Endodermal cell (in vitro differentiated cells): ENCODE results near the gene HSDL1. TPM values are rescaled to one million over a fixed set of nuclear protein-coding genes. Genes with fewer than 3 reads are reported as not detected.

Source experiments
- DNase-seq: peaks from one replicate; pipeline ENCODE4 v3.0.0-alpha.2; 2017
- H3K27ac ChIP-seq: 2 replicates; pipeline ENCODE4 v1.5.1; 2013; ENCODE audit warnings: mild to moderate bottlenecking, low read depth, low read length, moderate library complexity
- H3K27me3 ChIP-seq: 2 replicates; pipeline ENCODE4 v1.6.1; 2013; ENCODE audit warnings: mild to moderate bottlenecking, low read length, moderate library complexity; ENCODE audit not compliant: insufficient read depth, control insufficient read depth, poor library complexity, severe bottlenecking
- H3K36me3 ChIP-seq: 2 replicates; pipeline ENCODE4 v1.7.0; 2013; ENCODE audit warnings: mild to moderate bottlenecking, low read length, moderate library complexity; ENCODE audit not compliant: control insufficient read depth, insufficient read depth
- H3K4me1 ChIP-seq: one replicate; pipeline ENCODE4 v1.7.0; 2013; ENCODE audit warnings: low read length; ENCODE audit not compliant: control insufficient read depth, insufficient read depth
- H3K4me3 ChIP-seq: 2 replicates; pipeline ENCODE4 v1.5.1; 2013; ENCODE audit warnings: mild to moderate bottlenecking, low read length, moderate library complexity
- H3K9ac ChIP-seq: 2 replicates; pipeline ENCODE4 v1.6.1; 2013; ENCODE audit warnings: mild to moderate bottlenecking, low read length, moderate library complexity; ENCODE audit not compliant: poor library complexity, severe bottlenecking; ENCODE audit errors: extremely low read depth
- H3K9me3 ChIP-seq: 2 replicates; pipeline ENCODE4 v1.6.1; 2013; ENCODE audit warnings: mild to moderate bottlenecking, low read length, moderate library complexity; ENCODE audit not compliant: control insufficient read depth
- H3K27ac Mint-ChIP-seq: 2 replicates; pipeline ENCODE4 v1.8.0; 2020; ENCODE audit warnings: mixed read lengths
- H3K27me3 Mint-ChIP-seq: 2 replicates; pipeline ENCODE4 v1.8.0; 2021; ENCODE audit warnings: mild to moderate bottlenecking, mixed read lengths; ENCODE audit not compliant: insufficient read depth
- H3K36me3 Mint-ChIP-seq: 2 replicates; pipeline ENCODE4 v1.8.0; 2020; ENCODE audit warnings: low read depth, mixed read lengths
- H3K4me1 Mint-ChIP-seq: 2 replicates; pipeline ENCODE4 v1.8.0; 2020; ENCODE audit warnings: mixed read lengths
- H3K4me3 Mint-ChIP-seq: 2 replicates; pipeline ENCODE4 v1.8.0; 2020; ENCODE audit warnings: mild to moderate bottlenecking, moderate library complexity, mixed read lengths
- H3K9me3 Mint-ChIP-seq: 2 replicates; pipeline ENCODE4 v1.8.0; 2020; ENCODE audit warnings: mild to moderate bottlenecking, mixed read lengths
- CTCF ChIP-seq: fragments of 200-600 bp; sonication (generic); conservative IDR thresholded peaks from 2 replicates; pipeline ENCODE4 v1.5.0; 2021; ENCODE audit warnings: antibody characterized with exemption, mild to moderate bottlenecking
- WGBS, 2 experiments: methylation state at CpG; one replicate each; pipeline versions ENCODE4 v1.1.5 to v1.1.7; 2013; ENCODE audit warnings: missing lambda C conversion rate in 2 of 2, mixed read lengths in 1 of 2; ENCODE audit not compliant: insufficient coverage in 1 of 2, insufficient read length in 1 of 2; 5-methylcytosine and 5-hydroxymethylcytosine counted together
- total RNA-seq, 2 donors: library from RNA; stranded (reverse); fragmentation: NEBNext Ultra II Directional in 1 of 2; extraction: Animal tissue kit (Norgen Biotek cat#: 25700) in 1 of 2; gene quantifications; 2 replicates in 1 of 2; 3 replicates in 1 of 2; pipeline ENCODE4 v1.2.1, GENCODE V29; 2021

HSDL1 gene
- total RNA-seq, 2 donors from 2014 or later, result 49.5 to 68.3 TPM

DNA sequence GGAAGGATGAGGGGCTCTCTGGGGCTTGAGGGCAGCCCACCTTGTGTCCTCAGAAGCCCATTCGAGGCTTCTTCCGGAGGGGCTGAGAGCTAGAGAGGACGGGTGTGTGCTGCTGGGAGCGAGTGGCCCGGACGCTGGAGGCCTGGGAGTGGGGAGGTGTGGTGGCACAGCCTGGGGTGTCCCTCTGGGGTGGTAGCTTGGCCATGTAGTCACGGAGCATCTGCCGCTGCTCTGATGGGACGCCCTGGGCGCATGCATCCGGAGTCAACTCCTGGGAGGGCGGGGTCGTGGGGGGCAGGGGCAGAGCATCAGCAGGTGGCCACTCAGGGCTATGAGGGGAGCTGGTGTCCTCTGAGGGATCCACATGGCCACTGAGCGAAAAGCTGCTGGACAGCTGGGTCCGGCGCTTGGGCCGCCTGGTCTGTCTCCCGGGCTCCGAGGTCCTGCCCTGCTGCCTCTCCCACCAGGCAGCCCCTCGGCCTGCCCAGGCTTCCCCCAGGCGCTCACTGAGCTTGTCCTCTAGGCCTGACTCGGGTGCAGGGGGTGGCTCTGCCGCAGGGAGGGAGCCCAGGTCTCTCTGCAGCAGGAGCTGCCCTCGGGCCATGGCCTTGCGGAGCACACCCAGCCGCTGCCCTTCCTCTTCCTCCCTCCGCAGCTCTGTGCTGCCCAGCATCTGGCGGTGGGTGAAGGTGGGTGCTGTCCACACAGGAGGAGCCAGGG is 34.1 kb upstream of the HSDL1 start:
- no peaks in the 10 kb centered on the region for H3K9me3 Mint-ChIP-seq

DNA sequence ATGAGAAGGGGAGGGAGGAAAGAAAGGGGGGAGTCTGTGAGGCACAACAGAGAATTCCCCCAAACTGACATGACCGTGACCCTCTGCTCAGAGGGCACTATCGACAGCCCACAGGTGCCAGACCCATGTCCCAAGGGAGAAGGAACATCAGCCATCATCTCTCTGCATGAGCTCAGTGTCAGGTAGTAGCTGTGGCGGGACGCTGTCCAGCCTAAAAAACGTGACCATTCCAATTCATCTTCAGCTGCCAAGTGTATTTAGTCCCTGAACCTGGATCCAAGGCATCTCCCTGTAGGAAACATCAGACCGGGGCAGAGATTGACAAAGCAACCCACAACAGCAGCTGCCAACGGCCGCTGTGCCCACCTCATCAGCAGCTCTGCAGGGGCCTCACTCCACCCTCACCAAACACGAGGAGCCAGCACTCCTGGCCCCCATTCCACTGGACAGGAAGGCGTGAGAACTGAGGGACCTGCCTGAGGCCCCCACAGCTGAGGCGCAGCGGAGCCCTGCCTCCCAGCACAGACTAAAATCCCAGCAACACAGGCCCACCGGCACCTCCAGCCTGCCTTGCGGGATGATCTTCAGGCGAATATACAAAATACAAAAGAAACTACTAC is 33.3 kb upstream of the HSDL1 start:
- no peak overlapping the region for H3K4me3 Mint-ChIP-seq
- H3K27me3 Mint-ChIP-seq, result no peaks in the 10 kb centered on the region
- Histone ChIP-seq H3K4me3 (no peak overlapping the region), H3K9ac (no peak overlapping the region), H3K27ac (no peak overlapping the region), H3K36me3 (peaks cover 30% of the 10 kb centered on the region), H3K4me1 (no peaks in the 10 kb centered on the region), H3K9me3 (no peaks in the 10 kb centered on the region), H3K27me3 (no peaks in the 10 kb centered on the region)
- peak overlapping the region; percentile 61 for H3K27ac Mint-ChIP-seq
- TF ChIP-seq CTCF, result no peak
- 94 to 98% methylated on average over 13 to 15 of the region's 15 CpGs for WGBS, 2 experiments
- H3K4me1 Mint-ChIP-seq, result peaks cover 7% of the 10 kb centered on the region
- H3K36me3 Mint-ChIP-seq, result peaks cover 31% of the 10 kb centered on the region
- no peaks in the 10 kb centered on the region for H3K9me3 Mint-ChIP-seq
- DNase-seq, result peak; percentile 23

More for the DNA sequence above, 34.1 kb upstream of the HSDL1 start:
- Histone ChIP-seq H3K4me3 (no peak overlapping the region), H3K4me1 (no peaks in the 10 kb centered on the region), H3K27me3 (no peaks in the 10 kb centered on the region), H3K27ac (no peak overlapping the region), H3K9me3 (no peaks in the 10 kb centered on the region), H3K9ac (no peak overlapping the region), H3K36me3 (peaks cover 31% of the 10 kb centered on the region)
- peaks cover 34% of the 10 kb centered on the region for H3K36me3 Mint-ChIP-seq
- DNase-seq, result no peak
- H3K27ac Mint-ChIP-seq, result no peak overlapping the region
- TF ChIP-seq CTCF, result no peak
- peaks cover 7% of the 10 kb centered on the region for H3K4me1 Mint-ChIP-seq
- WGBS, 2 experiments, result 94 to 96% methylated on average over 15 to 28 of the region's 28 CpGs
- no peaks in the 10 kb centered on the region for H3K27me3 Mint-ChIP-seq
- no peak overlapping the region for H3K4me3 Mint-ChIP-seq

DNA sequence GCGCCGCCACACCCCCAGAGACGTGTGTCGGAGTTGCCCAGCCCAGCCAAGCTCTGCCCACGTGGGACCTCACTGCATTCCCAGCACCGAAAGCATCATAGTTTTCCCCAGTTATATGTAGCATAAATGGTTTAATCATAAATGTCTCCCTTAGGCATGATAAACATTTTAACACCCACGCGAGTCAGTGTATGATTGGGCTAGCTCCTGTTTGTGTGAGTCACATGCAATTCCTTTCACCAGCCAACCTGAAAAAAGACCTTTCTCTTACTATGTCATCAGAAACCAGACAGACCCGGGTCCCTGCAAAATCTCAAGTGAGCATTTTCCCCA is 32.7 kb upstream of the HSDL1 start:
- H3K36me3 ChIP-seq, result peaks cover 25% of the 10 kb centered on the region
- Mint-ChIP-seq H3K36me3 (peaks cover 27% of the 10 kb centered on the region), H3K9me3 (no peaks in the 10 kb centered on the region), H3K27ac (no peak overlapping the region), H3K27me3 (no peaks in the 10 kb centered on the region), H3K4me3 (no peak overlapping the region), H3K4me1 (peaks cover 7% of the 10 kb centered on the region)
- no peaks in the 10 kb centered on the region for H3K9me3 ChIP-seq
- TF ChIP-seq CTCF, result no peak
- peak; percentile 17 for DNase-seq
- H3K4me3 ChIP-seq, result no peak overlapping the region
- no peak overlapping the region for H3K9ac ChIP-seq
- 93 to 94% methylated on average over 6 to 9 of the region's 9 CpGs for WGBS, 2 experiments
- H3K4me1 ChIP-seq, result no peaks in the 10 kb centered on the region
- no peak overlapping the region for H3K27ac ChIP-seq
- H3K27me3 ChIP-seq, result no peaks in the 10 kb centered on the region
